Neuron (in vitro differentiated cells): Measurements from ENCODE around the gene GPC5.

Experiments
- H2AFZ ChIP-seq: one replicate; pipeline ENCODE4 v1.6.1; 2013; ENCODE audit warnings: low read depth, mild to moderate bottlenecking, inconsistent platforms, low read length, moderate library complexity
- H3K27me3 ChIP-seq: one replicate; pipeline ENCODE4 v1.6.1; 2013; ENCODE audit warnings: low read length; ENCODE audit not compliant: insufficient read depth
- H3K36me3 ChIP-seq: one replicate; pipeline ENCODE4 v1.6.1; 2013; ENCODE audit warnings: low read length; ENCODE audit not compliant: insufficient read depth
- H3K4me1 ChIP-seq: one replicate; pipeline ENCODE4 v1.6.1; 2013; ENCODE audit warnings: low read length; ENCODE audit not compliant: insufficient read depth
- H3K4me3 ChIP-seq: 2 replicates; pipeline ENCODE4 v1.5.1; 2013; ENCODE audit warnings: mild to moderate bottlenecking, low read length, moderate library complexity
- H3K9me3 ChIP-seq: one replicate; pipeline ENCODE4 v1.6.1; 2013; ENCODE audit warnings: low read length

The GPC5 gene

DNA sequence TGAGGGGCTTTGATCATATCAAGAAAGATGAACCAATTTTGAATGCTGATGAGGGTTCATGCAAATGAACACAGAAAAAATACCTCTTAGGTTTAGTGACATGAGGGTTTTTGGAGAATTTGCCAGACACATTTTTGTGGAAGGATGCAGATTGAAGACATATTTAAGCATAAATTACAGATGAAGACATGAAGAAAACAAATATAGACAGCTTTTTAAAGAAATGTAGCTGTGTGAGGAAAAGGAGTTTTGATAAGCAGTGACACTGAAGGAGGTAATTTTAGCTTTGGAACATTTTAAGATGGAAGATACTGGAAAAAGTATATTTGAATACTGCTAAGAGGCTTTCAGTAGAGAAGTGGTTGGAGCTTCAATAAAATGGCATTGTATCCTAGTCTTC lies 1017.4 kb downstream of the GPC5 start:
- Histone ChIP-seq H3K4me3 (no peak overlapping the region), H3K4me1 (peaks cover 12% of the 10 kb centered on the region), H3K9me3 (no peaks in the 10 kb centered on the region), H3K27me3 (no peaks in the 10 kb centered on the region), H3K36me3 (no peaks in the 10 kb centered on the region), H2AFZ (no peak overlapping the region)

DNA sequence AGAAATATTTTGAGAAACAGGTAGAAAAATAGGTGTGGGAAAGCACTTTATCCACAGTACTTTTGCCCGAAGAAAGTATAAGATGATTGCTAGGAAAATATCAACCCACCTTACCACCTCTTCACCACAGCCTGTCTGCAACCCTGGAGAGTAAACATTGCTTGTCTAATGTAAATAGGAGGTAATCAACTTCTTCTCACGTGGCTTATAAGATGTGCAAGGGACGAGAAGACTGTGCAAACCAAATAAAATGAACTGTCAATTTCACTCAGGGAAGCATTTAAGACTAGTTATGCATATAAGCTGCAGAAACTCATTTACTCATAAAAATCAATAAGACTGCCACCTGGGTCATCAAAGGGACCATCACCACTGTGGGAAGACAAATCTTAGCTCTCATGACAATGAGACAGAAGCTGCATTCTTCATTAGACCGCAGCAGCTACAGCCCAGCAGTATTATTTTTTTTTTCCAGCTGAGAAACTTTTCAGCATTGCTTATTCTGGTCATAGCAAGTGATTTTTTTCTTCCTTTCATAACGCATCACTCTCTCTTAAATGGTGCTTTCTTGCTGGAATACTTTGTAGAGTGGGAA lies 1020.5 kb downstream of the GPC5 start:
- peaks cover 12% of the 10 kb centered on the region for H3K4me1 ChIP-seq
- no peak overlapping the region for H3K4me3 ChIP-seq
- H2AFZ ChIP-seq, result no peak overlapping the region
- H3K9me3 ChIP-seq, result no peaks in the 10 kb centered on the region
- H3K36me3 ChIP-seq, result no peaks in the 10 kb centered on the region
- H3K27me3 ChIP-seq, result no peaks in the 10 kb centered on the region

DNA sequence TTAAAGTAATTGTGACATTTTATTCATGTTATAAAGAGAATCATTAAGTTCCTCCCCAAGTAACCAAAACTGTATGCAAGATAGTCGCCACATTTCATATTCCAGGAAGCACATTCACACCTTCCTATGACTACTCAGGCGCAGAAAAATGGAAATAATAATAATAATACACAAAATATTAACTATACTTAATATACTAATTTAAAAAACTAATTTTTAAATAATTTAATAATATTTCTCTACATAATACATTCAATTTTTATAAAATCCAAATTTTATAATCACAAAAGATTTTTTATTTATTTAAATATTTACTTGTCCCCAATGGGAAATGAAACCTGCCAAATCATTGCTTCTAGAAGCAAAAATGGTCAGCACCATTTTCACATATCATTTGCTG lies 1030.8 kb downstream of the GPC5 start:
- Histone ChIP-seq H3K4me1 (no peaks in the 10 kb centered on the region), H3K27me3 (no peaks in the 10 kb centered on the region), H3K9me3 (no peaks in the 10 kb centered on the region), H2AFZ (no peak overlapping the region), H3K4me3 (no peak overlapping the region), H3K36me3 (no peaks in the 10 kb centered on the region)

DNA sequence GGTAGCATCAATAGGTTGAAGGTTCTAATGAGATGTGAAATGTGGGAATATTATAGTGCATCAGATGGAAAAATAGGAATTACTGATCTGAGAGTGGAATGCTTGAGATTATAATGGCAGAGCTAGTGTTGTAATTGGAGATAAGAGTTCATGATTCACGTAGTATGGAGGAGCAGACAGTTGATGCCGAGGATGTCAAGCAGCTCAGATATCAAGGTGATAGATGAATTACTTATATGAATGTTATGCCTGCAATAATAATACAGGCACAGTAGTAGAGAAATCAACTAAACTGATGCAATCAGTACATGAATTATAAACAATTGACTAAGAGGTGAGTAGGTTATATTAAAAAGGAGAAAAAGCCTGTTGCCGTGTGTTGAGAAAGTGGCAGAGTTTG lies 1035.0 kb downstream of the GPC5 start:
- H3K4me1 ChIP-seq, result no peaks in the 10 kb centered on the region
- H3K9me3 ChIP-seq, result no peaks in the 10 kb centered on the region
- H3K36me3 ChIP-seq, result no peaks in the 10 kb centered on the region
- H3K27me3 ChIP-seq, result no peaks in the 10 kb centered on the region
- no peak overlapping the region for H2AFZ ChIP-seq
- no peak overlapping the region for H3K4me3 ChIP-seq

DNA sequence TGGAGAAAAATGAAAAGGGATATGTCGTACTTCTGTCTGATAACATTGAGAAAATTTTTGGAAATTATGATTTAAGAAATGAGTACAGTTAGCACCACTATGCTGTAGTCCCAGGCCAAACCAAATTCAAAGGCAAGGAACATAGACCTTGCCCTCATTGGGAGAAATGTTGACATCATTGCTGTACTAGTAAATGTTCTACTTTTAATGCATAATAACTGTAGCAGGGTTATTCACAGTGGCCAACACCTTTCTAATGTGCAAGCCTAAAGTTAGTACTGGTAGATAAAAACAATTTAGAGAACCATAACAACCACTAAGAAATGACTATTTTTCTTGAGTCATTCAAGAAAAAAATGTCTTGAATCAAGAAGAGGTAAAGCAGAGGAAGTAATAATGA lies 1035.5 kb downstream of the GPC5 start:
- no peak overlapping the region for H3K4me3 ChIP-seq
- H3K4me1 ChIP-seq, result no peaks in the 10 kb centered on the region
- no peaks in the 10 kb centered on the region for H3K9me3 ChIP-seq
- no peak overlapping the region for H2AFZ ChIP-seq
- no peaks in the 10 kb centered on the region for H3K36me3 ChIP-seq
- H3K27me3 ChIP-seq, result no peaks in the 10 kb centered on the region

DNA sequence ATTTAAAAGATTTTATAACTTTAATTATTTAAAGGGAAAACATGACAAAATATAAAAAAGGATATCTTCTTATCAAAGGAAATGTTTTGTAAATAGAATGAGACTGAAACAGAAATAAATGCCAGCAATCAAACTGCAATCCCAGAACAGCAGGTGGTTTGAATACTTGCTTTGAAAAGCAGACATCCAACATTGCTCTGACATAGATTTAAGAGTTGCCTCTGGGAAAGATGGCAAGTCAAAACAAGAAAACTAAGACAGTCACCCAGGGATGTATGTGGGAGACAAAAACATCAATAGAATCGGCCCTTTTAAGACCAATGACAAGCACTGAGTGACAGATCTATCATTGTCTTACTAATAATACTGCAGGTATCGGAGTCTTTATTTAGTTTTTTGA lies 1038.5 kb downstream of the GPC5 start:
- H3K4me1 ChIP-seq, result no peaks in the 10 kb centered on the region
- no peak overlapping the region for H2AFZ ChIP-seq
- no peak overlapping the region for H3K4me3 ChIP-seq
- no peaks in the 10 kb centered on the region for H3K27me3 ChIP-seq
- no peaks in the 10 kb centered on the region for H3K36me3 ChIP-seq
- H3K9me3 ChIP-seq, result no peaks in the 10 kb centered on the region

DNA sequence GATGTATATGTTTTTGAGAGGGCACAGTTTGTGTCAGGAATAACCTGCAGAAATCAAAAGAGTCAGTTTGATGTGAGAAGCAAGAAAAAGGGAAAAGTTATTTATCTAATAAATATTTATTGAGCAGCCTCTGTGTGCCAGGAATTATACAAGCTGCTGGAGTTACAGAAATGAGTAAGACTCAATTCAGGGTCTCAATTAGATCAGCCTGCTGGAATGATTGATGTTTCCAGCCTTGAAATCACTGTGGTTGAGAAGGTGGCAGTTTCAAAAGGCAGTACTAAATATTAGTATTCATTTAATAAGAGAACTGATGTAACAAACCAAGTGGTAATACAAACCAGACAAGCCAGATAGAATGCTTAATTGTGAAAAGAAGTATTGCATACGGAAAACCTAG lies 1045.8 kb downstream of the GPC5 start:
- Histone ChIP-seq H3K4me3 (no peak overlapping the region), H3K4me1 (no peaks in the 10 kb centered on the region), H3K9me3 (no peaks in the 10 kb centered on the region), H3K36me3 (no peaks in the 10 kb centered on the region), H3K27me3 (no peaks in the 10 kb centered on the region), H2AFZ (no peak overlapping the region)

DNA sequence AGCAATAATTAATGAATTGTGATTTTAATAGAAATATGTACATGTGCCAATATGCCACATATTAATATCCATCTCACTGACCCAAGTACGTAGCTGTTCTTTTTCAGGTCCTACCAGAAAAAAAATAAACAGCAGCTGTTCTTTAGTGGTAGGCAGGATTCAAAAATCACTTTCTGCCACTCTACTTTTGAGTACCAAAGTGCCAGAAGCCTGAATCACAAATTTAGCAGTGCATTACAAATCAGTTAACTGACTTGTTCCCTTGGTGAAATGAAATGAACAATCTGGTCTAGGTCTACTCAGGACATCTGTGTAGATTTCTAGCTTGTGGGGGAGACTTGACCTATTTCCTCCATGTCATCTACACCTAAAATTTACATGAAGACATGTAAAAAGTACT lies 1052.6 kb downstream of the GPC5 start:
- no peaks in the 10 kb centered on the region for H3K27me3 ChIP-seq
- no peaks in the 10 kb centered on the region for H3K4me1 ChIP-seq
- no peak overlapping the region for H3K4me3 ChIP-seq
- H3K9me3 ChIP-seq, result no peaks in the 10 kb centered on the region
- no peaks in the 10 kb centered on the region for H3K36me3 ChIP-seq
- no peak overlapping the region for H2AFZ ChIP-seq

DNA sequence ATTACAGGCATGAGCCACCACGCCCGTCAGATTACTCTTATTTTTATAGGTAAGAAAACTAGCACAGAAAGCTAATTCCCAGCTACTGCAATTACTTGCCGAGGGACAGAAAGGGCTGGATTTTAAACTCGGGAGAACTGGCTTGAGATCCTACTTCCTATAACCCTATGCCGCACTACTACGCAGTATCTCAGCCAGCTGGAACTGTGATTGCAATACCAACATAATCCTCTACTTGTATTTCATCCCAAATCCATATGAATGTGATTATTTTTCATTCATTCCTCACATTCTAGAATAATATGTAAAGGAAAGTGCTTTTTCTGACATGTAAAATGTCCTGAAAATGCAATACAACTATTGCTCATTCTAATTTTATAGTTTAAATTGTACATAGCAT lies 1054.4 kb downstream of the GPC5 start:
- Histone ChIP-seq H3K9me3 (no peaks in the 10 kb centered on the region), H3K4me1 (no peaks in the 10 kb centered on the region), H2AFZ (peak overlapping the region; percentile 26), H3K36me3 (no peaks in the 10 kb centered on the region), H3K4me3 (no peak overlapping the region), H3K27me3 (no peaks in the 10 kb centered on the region)

DNA sequence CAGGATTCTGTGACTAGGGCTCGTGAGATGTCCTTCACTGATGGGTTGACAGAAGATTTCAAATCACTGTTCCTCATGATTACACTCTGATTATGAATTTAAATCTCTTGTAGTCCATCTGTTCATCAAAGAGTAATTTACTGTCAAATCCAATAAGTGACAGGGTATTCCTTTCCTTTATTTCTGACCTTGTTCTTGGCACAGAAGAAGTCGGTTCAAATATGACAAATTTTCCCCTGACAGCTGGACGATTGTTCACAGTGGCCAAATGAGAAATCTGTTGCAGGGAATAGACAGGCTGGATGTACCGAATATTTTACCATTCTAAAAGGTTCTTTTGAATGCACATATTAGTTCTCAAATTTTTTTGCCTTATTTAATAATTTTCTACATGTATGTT lies 1060.9 kb downstream of the GPC5 start:
- Histone ChIP-seq H3K27me3 (no peaks in the 10 kb centered on the region), H3K4me3 (no peak overlapping the region), H2AFZ (no peak overlapping the region)

DNA sequence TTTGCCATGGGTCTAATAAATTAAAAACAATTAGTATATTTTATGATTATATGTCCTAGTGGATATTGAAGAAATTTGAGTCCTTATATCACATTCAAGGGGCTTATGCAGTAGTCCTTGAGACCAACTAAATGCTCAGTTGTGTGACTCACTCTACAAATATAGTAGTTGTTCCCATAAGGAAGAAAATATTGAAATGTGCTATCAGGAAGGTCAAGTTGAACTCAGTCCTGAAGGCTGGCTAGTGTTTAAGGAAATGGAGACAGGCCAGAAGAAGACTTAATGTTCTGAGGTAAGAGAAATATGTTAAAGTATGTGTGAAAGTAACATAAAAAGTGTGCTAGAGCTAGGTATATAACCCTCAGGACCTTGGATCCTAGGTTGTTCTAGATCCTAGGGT lies 1062.1 kb downstream of the GPC5 start:
- Histone ChIP-seq H3K4me3 (no peak overlapping the region), H3K36me3 (no peaks in the 10 kb centered on the region), H3K4me1 (no peaks in the 10 kb centered on the region), H3K9me3 (no peaks in the 10 kb centered on the region), H2AFZ (no peak overlapping the region), H3K27me3 (no peaks in the 10 kb centered on the region)

More for the DNA sequence above, 1060.9 kb downstream of the GPC5 start:
- Histone ChIP-seq H3K4me1 (no peaks in the 10 kb centered on the region), H3K36me3 (no peaks in the 10 kb centered on the region), H3K9me3 (no peaks in the 10 kb centered on the region)

DNA sequence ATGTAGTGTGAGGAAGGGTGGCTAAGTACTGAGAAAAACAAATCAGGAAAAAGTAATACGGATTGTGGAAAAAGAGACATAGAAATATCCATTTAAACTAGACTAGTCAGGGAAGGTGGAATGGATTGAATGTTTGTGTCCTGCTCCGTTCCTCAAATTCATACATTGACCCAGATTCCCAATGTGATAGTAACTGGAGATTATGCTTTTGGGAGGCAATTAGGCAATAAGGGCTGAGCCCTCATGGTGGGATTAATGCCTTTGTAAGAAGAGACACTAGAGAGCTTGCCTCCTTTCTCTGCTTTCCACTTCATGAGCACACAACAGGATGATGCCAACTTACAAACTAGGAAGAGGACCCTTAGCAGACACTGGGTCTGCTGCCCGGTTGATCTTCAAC lies 1063.0 kb downstream of the GPC5 start:
- Histone ChIP-seq H3K36me3 (no peaks in the 10 kb centered on the region), H3K4me1 (no peaks in the 10 kb centered on the region), H2AFZ (no peak overlapping the region), H3K27me3 (no peaks in the 10 kb centered on the region), H3K9me3 (no peaks in the 10 kb centered on the region), H3K4me3 (no peak overlapping the region)

DNA sequence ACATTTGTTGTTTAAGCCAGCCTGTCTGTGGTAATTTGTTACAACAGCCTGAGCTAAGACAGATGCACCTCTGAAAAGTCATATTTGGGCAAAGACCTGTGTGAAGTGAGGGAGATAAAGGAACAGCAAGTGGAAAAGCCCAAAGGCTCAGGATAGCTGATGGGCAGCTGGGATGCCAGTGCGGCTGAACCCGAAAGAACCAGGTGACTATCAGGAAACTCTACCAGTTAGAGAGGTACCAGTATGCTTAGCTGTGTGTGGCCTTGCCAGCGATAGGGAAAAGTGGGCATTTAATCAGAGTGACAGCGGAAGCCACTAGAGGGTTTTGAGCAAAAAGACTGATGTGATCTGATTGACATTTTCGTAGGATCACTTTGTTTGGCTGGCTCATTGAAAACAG lies 1063.4 kb downstream of the GPC5 start:
- H3K4me3 ChIP-seq, result no peak overlapping the region
- no peaks in the 10 kb centered on the region for H3K27me3 ChIP-seq
- no peaks in the 10 kb centered on the region for H3K9me3 ChIP-seq
- no peak overlapping the region for H2AFZ ChIP-seq
- no peaks in the 10 kb centered on the region for H3K36me3 ChIP-seq
- H3K4me1 ChIP-seq, result no peaks in the 10 kb centered on the region

DNA sequence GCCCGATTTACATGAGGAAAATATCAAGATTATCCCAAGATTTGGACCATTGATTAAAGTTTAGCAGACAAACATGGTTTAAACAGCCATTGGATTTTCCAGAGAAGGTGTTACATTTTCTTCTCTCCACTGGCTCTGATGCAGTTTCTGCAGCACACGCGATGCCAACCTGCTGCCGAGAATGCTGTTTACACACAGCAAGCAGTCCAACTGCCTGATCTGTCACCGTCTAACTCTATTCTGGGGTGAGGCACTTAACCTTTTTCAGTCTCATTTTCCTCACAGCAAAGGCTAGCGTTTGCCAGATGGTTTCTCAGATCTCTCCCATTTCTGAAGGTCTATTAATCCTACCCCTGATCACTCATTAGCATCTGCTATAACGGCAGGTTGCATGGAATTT lies 1064.7 kb downstream of the GPC5 start:
- Histone ChIP-seq H3K36me3 (no peaks in the 10 kb centered on the region), H2AFZ (peak overlapping the region; percentile 0), H3K27me3 (no peaks in the 10 kb centered on the region), H3K4me1 (no peaks in the 10 kb centered on the region), H3K9me3 (no peaks in the 10 kb centered on the region), H3K4me3 (no peak overlapping the region)
